ENCODE results near the gene SELENOK. TPM values are rescaled to one million over a fixed set of nuclear protein-coding genes. Genes with fewer than 3 reads are reported as not detected.

SELENOK gene
- total and polyA plus RNA-seq, 2 of the 13 experiments (the other 11 are each of a cell fraction or from before 2014, with no cell fraction given), result 67.0 to 81.0 TPM

DNA sequence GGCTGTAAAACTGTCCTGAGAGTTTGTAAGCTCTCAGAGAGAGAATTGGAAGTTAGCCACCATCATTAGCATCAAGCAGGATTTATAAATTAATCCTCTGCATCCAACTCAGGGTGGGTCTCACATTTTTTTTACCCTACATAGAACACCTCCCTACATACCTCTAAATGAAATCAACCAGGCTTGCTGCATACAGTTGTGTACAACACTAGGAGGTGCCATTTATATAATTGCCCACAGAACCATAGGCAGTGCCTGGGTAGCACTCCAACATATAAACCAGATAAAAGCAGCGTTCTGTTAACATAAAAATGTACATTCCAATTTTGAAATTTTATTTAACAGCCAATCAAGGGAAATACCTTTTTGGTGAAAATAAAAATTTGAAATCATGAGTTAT lies 48.2 kb upstream of the SELENOK start (continued):
- TF ChIP-seq, protein P1, sequence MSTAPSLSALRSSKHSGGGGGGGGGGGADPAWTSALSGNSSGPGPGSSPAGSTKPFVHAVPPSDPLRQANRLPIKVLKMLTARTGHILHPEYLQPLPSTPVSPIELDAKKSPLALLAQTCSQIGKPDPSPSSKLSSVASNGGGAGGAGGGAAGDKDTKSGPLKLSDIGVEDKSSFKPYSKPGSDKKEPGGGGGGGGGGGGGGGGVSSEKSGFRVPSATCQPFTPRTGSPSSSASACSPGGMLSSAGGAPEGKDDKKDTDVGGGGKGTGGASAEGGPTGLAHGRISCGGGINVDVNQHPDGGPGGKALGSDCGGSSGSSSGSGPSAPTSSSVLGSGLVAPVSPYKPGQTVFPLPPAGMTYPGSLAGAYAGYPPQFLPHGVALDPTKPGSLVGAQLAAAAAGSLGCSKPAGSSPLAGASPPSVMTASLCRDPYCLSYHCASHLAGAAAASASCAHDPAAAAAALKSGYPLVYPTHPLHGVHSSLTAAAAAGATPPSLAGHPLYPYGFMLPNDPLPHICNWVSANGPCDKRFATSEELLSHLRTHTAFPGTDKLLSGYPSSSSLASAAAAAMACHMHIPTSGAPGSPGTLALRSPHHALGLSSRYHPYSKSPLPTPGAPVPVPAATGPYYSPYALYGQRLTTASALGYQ (CRISPR knock-in tag; IDR thresholded peaks at IDR 0.05), result no peak
- TF ChIP-seq ZNF607 (CRISPR knock-in tag; IDR thresholded peaks at IDR 0.05; ENCODE audit: borderline replicate concordance), result no peak
- TF ChIP-seq, protein P2, sequence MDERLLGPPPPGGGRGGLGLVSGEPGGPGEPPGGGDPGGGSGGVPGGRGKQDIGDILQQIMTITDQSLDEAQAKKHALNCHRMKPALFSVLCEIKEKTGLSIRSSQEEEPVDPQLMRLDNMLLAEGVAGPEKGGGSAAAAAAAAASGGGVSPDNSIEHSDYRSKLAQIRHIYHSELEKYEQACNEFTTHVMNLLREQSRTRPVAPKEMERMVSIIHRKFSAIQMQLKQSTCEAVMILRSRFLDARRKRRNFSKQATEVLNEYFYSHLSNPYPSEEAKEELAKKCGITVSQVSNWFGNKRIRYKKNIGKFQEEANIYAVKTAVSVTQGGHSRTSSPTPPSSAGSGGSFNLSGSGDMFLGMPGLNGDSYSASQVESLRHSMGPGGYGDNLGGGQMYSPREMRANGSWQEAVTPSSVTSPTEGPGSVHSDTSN (CRISPR knock-in tag; IDR thresholded peaks at IDR 0.05), result no peak
- TF ChIP-seq ZNF33B (CRISPR knock-in tag; IDR thresholded peaks at IDR 0.05), result no peak
- no peak for TF ChIP-seq ZFP90 (CRISPR knock-in tag; IDR thresholded peaks at IDR 0.05; ENCODE audit: borderline replicate concordance)
- TF ChIP-seq SP2 (CRISPR knock-in tag; IDR thresholded peaks at IDR 0.05), result no peak
- TF ChIP-seq ZNF878 (CRISPR knock-in tag; IDR thresholded peaks at IDR 0.05), result no peak
- TF ChIP-seq RFX1 (IDR thresholded peaks at IDR 0.05), result no peak
- TF ChIP-seq, protein P3, sequence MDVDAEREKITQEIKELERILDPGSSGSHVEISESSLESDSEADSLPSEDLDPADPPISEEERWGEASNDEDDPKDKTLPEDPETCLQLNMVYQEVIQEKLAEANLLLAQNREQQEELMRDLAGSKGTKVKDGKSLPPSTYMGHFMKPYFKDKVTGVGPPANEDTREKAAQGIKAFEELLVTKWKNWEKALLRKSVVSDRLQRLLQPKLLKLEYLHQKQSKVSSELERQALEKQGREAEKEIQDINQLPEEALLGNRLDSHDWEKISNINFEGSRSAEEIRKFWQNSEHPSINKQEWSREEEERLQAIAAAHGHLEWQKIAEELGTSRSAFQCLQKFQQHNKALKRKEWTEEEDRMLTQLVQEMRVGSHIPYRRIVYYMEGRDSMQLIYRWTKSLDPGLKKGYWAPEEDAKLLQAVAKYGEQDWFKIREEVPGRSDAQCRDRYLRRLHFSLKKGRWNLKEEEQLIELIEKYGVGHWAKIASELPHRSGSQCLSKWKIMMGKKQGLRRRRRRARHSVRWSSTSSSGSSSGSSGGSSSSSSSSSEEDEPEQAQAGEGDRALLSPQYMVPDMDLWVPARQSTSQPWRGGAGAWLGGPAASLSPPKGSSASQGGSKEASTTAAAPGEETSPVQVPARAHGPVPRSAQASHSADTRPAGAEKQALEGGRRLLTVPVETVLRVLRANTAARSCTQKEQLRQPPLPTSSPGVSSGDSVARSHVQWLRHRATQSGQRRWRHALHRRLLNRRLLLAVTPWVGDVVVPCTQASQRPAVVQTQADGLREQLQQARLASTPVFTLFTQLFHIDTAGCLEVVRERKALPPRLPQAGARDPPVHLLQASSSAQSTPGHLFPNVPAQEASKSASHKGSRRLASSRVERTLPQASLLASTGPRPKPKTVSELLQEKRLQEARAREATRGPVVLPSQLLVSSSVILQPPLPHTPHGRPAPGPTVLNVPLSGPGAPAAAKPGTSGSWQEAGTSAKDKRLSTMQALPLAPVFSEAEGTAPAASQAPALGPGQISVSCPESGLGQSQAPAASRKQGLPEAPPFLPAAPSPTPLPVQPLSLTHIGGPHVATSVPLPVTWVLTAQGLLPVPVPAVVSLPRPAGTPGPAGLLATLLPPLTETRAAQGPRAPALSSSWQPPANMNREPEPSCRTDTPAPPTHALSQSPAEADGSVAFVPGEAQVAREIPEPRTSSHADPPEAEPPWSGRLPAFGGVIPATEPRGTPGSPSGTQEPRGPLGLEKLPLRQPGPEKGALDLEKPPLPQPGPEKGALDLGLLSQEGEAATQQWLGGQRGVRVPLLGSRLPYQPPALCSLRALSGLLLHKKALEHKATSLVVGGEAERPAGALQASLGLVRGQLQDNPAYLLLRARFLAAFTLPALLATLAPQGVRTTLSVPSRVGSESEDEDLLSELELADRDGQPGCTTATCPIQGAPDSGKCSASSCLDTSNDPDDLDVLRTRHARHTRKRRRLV (CRISPR knock-in tag; IDR thresholded peaks at IDR 0.05), result no peak
